RPMI7951 (cell line): ENCODE measurements around the gene MICAL2. TPM values are rescaled to one million over a fixed set of nuclear protein-coding genes. Genes with fewer than 3 reads are reported as not detected.
"Not testable (repeated sequence)": the region's sequence is repeated elsewhere in the genome, so short reads cannot be mapped to it uniquely, and the experiment has no call there.

Experiments used
- DNase-seq: peaks from one replicate; pipeline ENCODE4 v3.0.0-alpha.2; 2012; ENCODE audit warnings: low read depth
- total RNA-seq: library from RNA; depleted of rRNA; stranded (reverse); fragments of >200 nt; shearing (Covaris generic); gene quantifications from 2 replicates; pipeline ENCODE4 v1.2.3, GENCODE V29; 2014

MICAL2 gene
- total RNA-seq, 1 experiment from 2014 or later = 58.6 TPM

DNA sequence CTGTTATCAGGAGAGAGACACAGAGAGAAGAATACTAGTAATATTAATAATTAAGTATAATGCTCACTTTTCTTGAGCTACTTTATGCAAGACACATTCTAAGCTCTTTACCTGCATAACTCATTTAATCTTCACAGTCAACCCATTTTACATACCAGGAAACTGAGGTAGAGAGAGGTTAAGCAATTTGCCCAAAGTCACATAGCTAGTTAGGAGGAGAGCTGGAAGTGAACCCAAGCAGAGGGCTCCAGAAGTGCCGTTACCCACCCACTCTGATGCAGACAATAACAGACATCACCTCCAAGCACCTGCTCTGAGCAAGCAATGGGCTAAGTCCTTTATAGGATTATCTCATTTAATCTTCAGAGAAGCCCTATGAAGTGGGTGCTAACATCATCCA lies 24.8 kb downstream of the MICAL2 start:
- no peak for DNase-seq

DNA sequence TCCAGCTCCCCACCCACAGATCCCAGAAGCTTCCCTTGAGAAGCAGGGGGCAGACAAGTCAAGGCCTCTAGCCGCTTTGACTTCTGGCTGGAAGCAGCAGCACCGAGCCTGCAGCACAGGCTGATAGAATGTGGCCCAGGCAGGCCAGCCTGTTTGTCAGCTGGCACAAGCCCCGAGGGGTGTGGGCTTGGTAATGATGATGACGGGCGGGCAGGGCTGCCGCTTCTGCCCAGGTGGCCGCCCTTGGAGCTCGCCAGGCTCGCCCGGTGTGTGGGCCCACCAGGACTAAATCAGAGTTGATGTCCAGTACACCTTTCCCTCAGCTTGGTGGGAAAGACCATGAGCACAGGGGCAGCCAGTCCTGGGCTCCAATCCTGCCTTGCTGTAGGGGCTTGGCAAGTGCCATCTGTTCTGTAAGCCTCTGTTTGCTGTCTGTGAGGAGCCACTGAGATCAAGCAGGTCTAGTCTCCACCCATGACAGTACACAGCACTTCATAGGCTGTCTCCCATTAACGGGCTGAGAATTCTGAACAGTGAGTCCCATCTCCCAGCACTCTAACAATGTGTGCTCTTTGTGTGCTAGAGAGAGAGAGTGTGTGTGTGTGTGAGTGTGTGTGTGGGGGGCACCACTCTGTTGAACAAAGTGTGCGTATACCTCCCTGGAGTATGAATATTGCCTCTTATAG lies 26.8 kb downstream of the MICAL2 start:
- no peak for DNase-seq

DNA sequence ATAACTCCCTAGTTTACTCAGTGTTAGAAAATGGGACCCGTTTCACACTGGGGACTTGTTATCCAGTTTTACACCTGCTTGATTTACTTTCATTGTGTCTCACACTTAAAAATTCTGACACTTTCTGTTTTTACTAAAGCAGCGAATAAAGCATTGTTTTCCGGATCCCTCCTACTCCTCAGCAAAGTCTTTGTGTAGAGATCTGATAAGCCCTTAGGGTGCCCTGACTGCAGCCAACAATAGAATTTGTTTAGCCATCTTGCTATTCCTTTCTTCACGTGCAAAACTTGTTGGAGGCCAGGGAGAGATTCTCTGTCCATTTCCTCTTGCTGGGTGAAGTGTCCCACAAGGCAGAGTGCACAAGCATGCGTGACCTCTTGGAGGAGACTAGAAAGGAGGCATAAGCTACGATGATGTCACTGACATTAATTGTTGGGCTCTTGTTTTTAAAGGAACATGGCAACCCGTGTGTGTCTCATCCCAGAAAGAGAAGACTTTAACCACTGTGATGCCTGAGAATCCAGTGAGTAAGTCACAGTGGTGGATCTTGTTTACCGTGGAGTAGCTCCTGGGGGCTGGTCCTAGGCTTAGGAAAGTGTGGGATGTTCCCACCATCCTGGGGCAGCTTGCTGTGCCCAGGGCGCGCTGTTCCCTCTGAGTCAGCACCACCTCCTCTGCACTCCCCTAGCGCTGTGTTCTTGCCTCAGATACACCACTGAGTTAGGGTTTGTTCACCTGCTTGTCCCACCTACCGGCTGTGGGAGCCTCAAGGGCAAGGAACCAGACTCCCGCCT lies 27.7 kb downstream of the MICAL2 start:
- DNase-seq = peak; percentile 96

DNA sequence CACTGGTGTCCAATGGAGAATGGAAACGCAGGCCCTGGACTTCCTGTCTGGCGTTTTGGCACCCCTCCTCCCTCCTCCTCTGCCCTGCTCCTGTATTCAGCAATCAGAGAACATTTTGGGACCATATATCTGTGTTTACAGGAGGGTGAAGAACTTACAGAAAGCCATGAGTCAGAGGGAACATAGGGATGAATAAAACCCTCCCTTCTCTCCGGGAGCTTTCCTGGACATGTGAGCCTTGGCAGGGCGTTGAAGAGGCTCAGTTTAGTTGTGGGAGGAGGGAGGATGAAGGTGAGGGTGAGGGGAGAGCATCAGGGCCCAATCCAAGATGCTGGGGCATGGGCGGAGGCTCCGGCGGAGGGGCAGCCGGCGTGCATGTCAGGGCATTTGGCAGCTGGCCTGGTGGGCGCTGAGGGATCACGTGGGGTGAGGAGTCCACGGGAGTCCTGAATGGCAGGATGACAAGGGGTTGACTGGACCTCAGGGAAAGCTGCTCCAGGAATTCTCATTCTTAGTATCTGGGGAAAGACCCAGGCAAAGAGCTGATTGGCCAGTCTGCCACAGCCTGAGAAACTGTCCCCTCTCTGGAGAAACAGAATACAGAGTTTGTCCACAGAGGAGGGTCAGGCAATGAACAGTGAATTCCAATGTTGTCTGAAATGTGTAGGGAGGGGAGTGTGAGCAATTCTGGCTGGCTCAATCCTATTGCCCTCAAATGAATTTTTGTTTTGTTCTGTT lies 28.9 kb downstream of the MICAL2 start:
- DNase-seq = peak; percentile 69

GRCh38 chr11:12140186-12140793 lies 29.9 kb downstream of the MICAL2 start:
- no peak for DNase-seq

DNA sequence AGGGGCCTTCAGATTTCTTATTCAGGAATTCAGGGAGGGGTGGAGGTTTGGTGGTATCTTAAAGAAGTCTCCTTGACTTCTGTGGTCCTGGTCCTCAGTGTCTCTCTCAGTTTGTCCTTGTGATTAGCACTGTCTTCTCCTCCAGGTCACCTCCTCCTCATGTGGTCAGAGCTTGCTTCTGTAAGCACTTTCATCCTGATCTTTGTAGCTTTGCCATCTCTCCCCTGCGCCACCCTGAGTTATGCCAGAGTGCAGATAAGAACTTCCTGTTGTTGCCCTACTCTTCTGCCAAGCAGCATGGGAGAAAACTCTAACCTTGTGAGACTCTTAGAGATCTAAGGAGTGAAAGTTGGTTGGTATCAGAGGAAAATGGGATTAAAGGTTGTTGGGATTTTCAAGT lies 30.9 kb downstream of the MICAL2 start:
- no peak for DNase-seq

DNA sequence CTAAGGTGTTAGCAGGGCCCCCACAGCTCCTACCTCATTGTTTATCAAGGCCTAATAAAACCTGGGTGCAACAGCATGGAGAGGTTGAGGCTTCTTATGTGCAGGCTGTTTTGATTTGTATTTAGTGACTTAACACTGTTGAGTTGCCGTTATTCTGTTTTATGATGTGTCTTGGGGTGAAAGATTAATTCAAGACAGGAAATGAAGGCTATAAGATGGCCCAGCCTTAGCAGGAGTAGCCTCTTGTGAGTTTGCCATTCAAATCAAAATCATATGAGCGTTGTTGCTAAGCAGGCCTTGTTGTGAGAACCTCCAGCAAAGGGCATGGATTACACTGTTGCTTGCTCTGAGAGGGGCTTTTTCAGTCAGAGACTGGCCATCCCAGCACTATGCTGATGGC lies 31.8 kb downstream of the MICAL2 start:
- no peak for DNase-seq

DNA sequence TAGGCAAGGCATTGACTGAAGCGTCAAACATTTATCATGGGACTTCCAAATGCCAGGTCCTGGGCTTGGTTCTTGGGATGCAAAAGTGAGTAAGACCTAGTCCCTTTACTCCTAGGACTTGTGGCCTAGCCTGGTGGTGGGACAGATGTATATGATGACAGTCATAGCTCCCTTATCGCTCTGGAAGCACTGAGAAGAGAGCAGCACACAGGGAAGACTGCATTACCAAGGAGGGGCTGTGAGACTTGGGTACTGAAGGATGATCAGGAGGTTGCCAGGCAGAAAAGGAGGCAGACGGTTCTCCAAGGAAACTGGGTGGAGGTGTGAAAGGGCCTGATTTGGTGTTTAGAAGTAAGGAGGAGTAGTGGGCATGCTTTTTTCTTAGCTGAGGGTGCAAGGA lies 32.5 kb downstream of the MICAL2 start:
- DNase-seq = no peak

GRCh38 chr11:12143461-12144258 lies 33.3 kb downstream of the MICAL2 start:
- DNase-seq = no peak

DNA sequence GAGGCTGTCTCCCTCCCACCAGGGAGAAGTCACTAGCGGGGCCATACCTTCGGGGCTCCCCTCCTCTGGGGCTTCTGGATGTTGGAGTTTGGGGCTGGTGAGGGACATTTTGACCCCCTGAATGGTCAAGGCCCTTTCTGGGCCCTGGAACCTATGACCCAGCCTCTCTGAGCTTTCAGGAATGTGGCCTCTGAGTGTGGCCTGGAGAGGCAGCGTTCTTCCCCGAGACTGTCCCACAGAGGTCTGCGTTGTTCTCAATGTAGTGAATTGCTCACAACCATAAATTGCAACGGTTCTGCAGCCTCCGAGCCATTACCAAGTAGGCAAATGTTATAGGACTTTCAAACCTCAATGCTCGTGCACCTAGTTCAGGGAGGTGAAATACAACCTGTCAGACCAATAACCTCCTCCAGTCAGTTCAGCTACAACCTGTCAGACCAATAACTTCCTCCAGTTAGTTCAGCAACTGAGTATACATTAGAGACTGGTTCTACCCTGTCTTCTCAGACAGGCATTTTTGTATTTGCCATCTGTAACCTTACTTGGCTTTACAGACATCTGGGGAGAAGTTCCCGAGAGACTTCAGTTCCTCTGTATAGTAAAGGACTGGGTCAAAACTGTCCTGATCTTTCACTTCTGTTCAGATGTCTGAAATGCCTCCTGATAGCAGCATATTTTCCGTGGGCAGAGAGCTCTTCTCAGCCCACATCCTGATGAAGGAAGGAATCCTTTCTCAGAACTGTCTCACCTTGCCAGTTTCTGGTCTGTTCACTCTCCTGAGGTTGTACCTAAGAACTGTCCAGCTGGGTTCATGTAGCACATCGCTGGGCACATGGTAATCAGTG lies 34.2 kb downstream of the MICAL2 start:
- no peak for DNase-seq

- not testable (repeated sequence) for DNase-seq
These were observed 36.3 kb downstream of the MICAL2 start for GRCh38 chr11:12146678-12147077.

DNA sequence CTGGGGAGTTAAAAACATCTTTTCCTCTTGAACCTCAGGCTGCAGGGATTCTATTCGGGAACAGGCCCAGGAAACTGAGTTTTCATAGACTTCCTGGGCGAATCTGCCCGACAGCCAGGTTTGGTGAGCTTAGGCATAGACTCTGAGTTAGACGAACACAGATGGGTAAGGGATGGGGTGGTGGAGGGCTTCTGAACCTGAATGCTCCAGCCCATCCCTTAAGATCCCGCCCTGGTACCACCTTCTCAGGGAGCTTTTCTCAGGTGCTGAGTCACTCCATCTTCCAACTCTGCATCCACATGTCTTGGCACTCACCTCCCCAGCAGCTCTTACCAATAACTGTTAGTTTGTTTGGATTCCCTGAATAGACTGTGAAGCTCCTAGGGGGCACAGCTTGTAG lies 37.4 kb downstream of the MICAL2 start:
- DNase-seq = no peak

DNA sequence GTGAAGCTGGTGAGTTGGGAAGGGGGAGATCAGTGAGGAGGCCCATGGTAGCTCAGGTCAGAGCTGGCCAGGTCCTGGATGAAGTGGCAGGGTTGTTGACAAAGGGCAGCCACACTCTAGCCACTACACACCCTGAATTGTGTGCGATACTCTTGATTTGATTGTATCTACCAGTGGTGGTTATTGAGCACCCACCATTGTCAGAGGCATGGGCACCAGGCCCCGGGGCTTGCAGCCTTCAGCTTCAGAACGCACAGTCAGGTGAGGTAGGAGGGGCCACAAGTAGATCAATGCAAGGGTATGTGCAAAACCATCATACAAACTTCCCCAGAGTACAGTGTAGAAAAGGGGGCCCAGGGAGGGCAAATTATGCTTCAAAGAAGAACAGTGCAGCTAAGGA lies 38.1 kb downstream of the MICAL2 start:
- DNase-seq = no peak

DNA sequence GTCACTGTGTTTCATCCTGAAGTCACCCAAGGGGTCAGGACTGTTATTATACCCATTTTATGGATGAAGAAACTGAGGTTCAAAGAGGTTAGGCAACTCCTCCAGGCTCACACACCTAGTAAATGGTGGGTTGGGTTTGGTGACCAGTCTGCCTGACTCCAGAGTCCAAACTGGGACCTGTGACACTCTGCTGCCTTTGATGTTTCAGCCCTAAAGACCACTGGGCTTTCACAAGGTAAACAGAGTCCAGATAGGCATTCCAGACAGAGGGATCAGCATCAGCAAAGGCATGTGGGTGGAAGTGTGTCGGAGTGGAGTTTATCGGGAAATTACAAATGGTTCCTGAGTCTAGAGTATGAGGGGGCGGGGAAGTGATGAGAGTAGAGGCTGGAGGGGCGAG lies 38.5 kb downstream of the MICAL2 start:
- DNase-seq = no peak

- peak; percentile 49 for DNase-seq
These were observed 39.4 kb downstream of the MICAL2 start for GRCh38 chr11:12149672-12150225.

GRCh38 chr11:12150831-12151382 lies 40.5 kb downstream of the MICAL2 start:
- DNase-seq = peak; percentile 95

- no peak for DNase-seq
These were observed 41.9 kb downstream of the MICAL2 start for GRCh38 chr11:12152321-12152720.

GRCh38 chr11:12154871-12155668 lies 44.7 kb downstream of the MICAL2 start:
- DNase-seq = no peak

GRCh38 chr11:12155696-12156095 lies 45.3 kb downstream of the MICAL2 start:
- DNase-seq = no peak
